PC-9 (cell line): ENCODE results near the gene RAET1G. TPM values are rescaled to one million over a fixed set of nuclear protein-coding genes. Genes with fewer than 3 reads are reported as not detected.

Source experiments
- BruUV-seq: library from RNA; stranded (reverse); fragments of 400-500 nt; replicated peaks from 2 replicates; lab custom pipeline; 2021; lab: Mats Ljungman, UMichigan
- CTCF ChIA-PET: fragments of 300-600 bp; sonication (Branson Sonifier 250); formaldehyde crosslinking; loops from one replicate; lab custom pipeline; 2022; ENCODE audit warnings: antibody characterized with exemption; lab: Charles Lee
- POLR2A ChIA-PET: fragments of 300-600 bp; sonication (Branson Sonifier 250); formaldehyde crosslinking; loops from one replicate; lab custom pipeline; 2022; ENCODE audit warnings: antibody characterized with exemption; ENCODE audit not compliant: unreplicated experiment; lab: Charles Lee
- DNase-seq, 2 experiments: peaks; one replicate each; pipeline versions ENCODE4 v3.0.0 to v3.0.0-alpha.2; 2015 to 2022; ENCODE audit warnings: mixed read lengths in 1 of 2
- H2AFZ ChIP-seq: fragments of 200-600 bp; sonication (generic); 2 replicates; pipeline ENCODE4 v1.8.1; 2017; ENCODE audit warnings: antibody characterized with exemption
- H3F3A ChIP-seq: fragments of 200-600 bp; sonication (generic); 2 replicates; pipeline ENCODE4 v1.8.1; 2017; ENCODE audit warnings: antibody characterized with exemption, mild to moderate bottlenecking, low read depth; ENCODE audit not compliant: insufficient read depth
- H3K27ac ChIP-seq: fragments of 200-600 bp; sonication (generic); 2 replicates; pipeline ENCODE4 v1.6.1; 2016; ENCODE audit warnings: mixed run types
- H3K27me3 ChIP-seq: fragments of 200-600 bp; sonication (generic); 2 replicates; pipeline ENCODE4 v1.6.1; 2016; ENCODE audit warnings: low read depth, mixed run types; ENCODE audit not compliant: insufficient read depth
- H3K36me3 ChIP-seq: fragments of 200-600 bp; sonication (generic); 2 replicates; pipeline ENCODE4 v1.6.1; 2016; ENCODE audit warnings: low read depth, mixed run types
- H3K4me1 ChIP-seq: fragments of 200-600 bp; sonication (generic); replicated peaks from 2 replicates; pipeline ENCODE4 v1.6.1; 2016; ENCODE audit warnings: mixed run types; ENCODE audit not compliant: insufficient read depth
- H3K4me2 ChIP-seq: fragments of 200-600 bp; sonication (generic); 2 replicates; pipeline ENCODE4 v1.6.1; 2017; ENCODE audit warnings: mixed run types
- H3K4me3 ChIP-seq: fragments of 200-600 bp; sonication (generic); 2 replicates; pipeline ENCODE4 v1.6.1; 2016; ENCODE audit warnings: mixed run types
- H3K79me2 ChIP-seq: fragments of 200-600 bp; sonication (generic); 2 replicates; pipeline ENCODE4 v1.6.1; 2017; ENCODE audit warnings: low read depth, mixed run types
- H3K9me2 ChIP-seq: fragments of 200-600 bp; sonication (generic); 2 replicates; pipeline ENCODE4 v1.8.1; 2017; ENCODE audit warnings: mild to moderate bottlenecking; ENCODE audit not compliant: insufficient read depth
- H3K9me3 ChIP-seq: fragments of 200-600 bp; sonication (generic); 2 replicates; pipeline ENCODE4 v1.8.1; 2016; ENCODE audit warnings: low read depth; ENCODE audit not compliant: insufficient read depth
- H4K20me1 ChIP-seq: fragments of 200-600 bp; sonication (generic); 2 replicates; pipeline ENCODE4 v1.8.1; 2017; ENCODE audit not compliant: insufficient read depth
- CTCF ChIP-seq: fragments of 200-600 bp; sonication (generic); conservative IDR thresholded peaks from 2 replicates; pipeline ENCODE4 v1.6.1; 2017; ENCODE audit warnings: mixed run types, antibody characterized with exemption, mild to moderate bottlenecking, moderate library complexity
- EZH2 ChIP-seq: fragments of 200-600 bp; sonication (generic); IDR thresholded peaks from 2 replicates; pipeline ENCODE4 v1.8.0; 2017; ENCODE audit warnings: antibody characterized with exemption, low read depth
- intact Hi-C: fragments of 100-400 bp; cut with micrococcal nuclease; formaldehyde crosslinking; loops from one replicate; pipeline ENCODE4 v1.10.0; 2022; ENCODE audit not compliant: unreplicated experiment
- total RNA-seq: library from RNA; stranded (reverse); gene quantifications from 2 replicates; pipeline ENCODE4 v1.2.3, GENCODE V29; 2021

Gene RAET1G
- total RNA-seq, 1 experiment from 2014 or later = not detected

- no peaks in the 10 kb centered on the region for H3F3A ChIP-seq
- no peaks in the 10 kb centered on the region for H3K79me2 ChIP-seq
- BruUV-seq = TSS peak; percentile 44
- TF ChIP-seq EZH2 (no peak), CTCF (no peak)
- no peaks in the 10 kb centered on the region for H4K20me1 ChIP-seq
- H3K27me3 ChIP-seq = no peaks in the 10 kb centered on the region
- intact Hi-C loops = no loop called here
- H3K4me2 ChIP-seq = peak overlapping the region; percentile 73
- H2AFZ ChIP-seq = no peak overlapping the region
- no peaks in the 10 kb centered on the region for H3K9me3 ChIP-seq
- ChIA-PET CTCF (no interaction called here), POLR2A (no interaction called here)
- H3K4me1 ChIP-seq = peaks cover 11% of the 10 kb centered on the region
- peak overlapping the region; percentile 88; the same call in 1 of the 2 replicates for H3K4me3 ChIP-seq
- H3K36me3 ChIP-seq = no peaks in the 10 kb centered on the region
- no peaks in the 10 kb centered on the region for H3K9me2 ChIP-seq
- no peak overlapping the region for H3K27ac ChIP-seq
- no peak for DNase-seq
Observed at GRCh38 chr6:149964308-149965193, 41.6 kb upstream of the RAET1G start.

- CTCF ChIA-PET = no interaction called here
Observed at GRCh38 chr6:149963462-149964307, 40.8 kb upstream of the RAET1G start, which contains the start of gene ULBP1. ULBP1 (plus strand) TSS chr6:149963943; CDS start chr6:149964050, 107 bp downstream.

More at GRCh38 chr6:149963462-149964307, 40.8 kb upstream of the RAET1G start, which contains the start of gene ULBP1:
- Histone ChIP-seq H3F3A (no peaks in the 10 kb centered on the region), H3K4me1 (peaks cover 11% of the 10 kb centered on the region), H4K20me1 (no peaks in the 10 kb centered on the region), H3K4me3 (peak within 1 kb of the TSS; percentile 88), H3K79me2 (no peaks in the 10 kb centered on the region), H3K4me2 (peak within 1 kb of the TSS; percentile 73), H3K9me3 (no peaks in the 10 kb centered on the region), H3K27ac (peak within 1 kb of the TSS; percentile 80), H3K9me2 (no peaks in the 10 kb centered on the region), H3K36me3 (no peaks in the 10 kb centered on the region), H2AFZ (peak within 1 kb of the TSS; percentile 94), H3K27me3 (no peaks in the 10 kb centered on the region)
- DNase-seq = peak; percentile 50 to 75
- TF ChIP-seq CTCF (no peak), EZH2 (no peak)
- intact Hi-C loops = no loop called here
- POLR2A ChIA-PET = interaction anchor here (0.7 kb wide), 1 partner anchor 18 kb away, joined by 3 read pairs; no protein-coding TSS in a partner anchor
- no TSS peak for BruUV-seq
